GM18519 (cell line): ENCODE results near the gene FRMPD4.

Source experiments
- ATAC-seq: cut with Tn5 transposase; IDR thresholded peaks from one replicate; pipeline ENCODE4 v1.9.1; 2021; ENCODE audit warnings: mild to moderate bottlenecking, moderate library complexity; ENCODE audit not compliant: unreplicated experiment, low FRiP score

Gene FRMPD4

GRCh38 chrX:12210196-12210815 is 72.0 kb downstream of the FRMPD4 start:
- ATAC-seq: no peak

GRCh38 chrX:12210971-12211370 is 72.7 kb downstream of the FRMPD4 start:
- ATAC-seq: no peak

GRCh38 chrX:12223650-12224049 is 85.4 kb downstream of the FRMPD4 start:
- ATAC-seq: no peak

GRCh38 chrX:12225107-12225506 is 86.8 kb downstream of the FRMPD4 start:
- no peak for ATAC-seq

- ATAC-seq: no peak
These were observed 89.3 kb downstream of the FRMPD4 start for GRCh38 chrX:12227412-12228041.

- ATAC-seq: no peak
These were observed 90.6 kb downstream of the FRMPD4 start for GRCh38 chrX:12228862-12229261.

GRCh38 chrX:12229986-12230385 is 91.7 kb downstream of the FRMPD4 start:
- no peak for ATAC-seq

- ATAC-seq: no peak
These were observed 96.5 kb downstream of the FRMPD4 start for GRCh38 chrX:12234534-12235329.

GRCh38 chrX:12236156-12236555 is 97.9 kb downstream of the FRMPD4 start:
- ATAC-seq: no peak

- ATAC-seq: no peak
These were observed 98.9 kb downstream of the FRMPD4 start for GRCh38 chrX:12237131-12237530.

- no peak for ATAC-seq
These were observed 99.5 kb downstream of the FRMPD4 start for GRCh38 chrX:12237771-12238170.

GRCh38 chrX:12239356-12240082 is 101.2 kb downstream of the FRMPD4 start:
- no peak for ATAC-seq

- no peak for ATAC-seq
These were observed 102.2 kb downstream of the FRMPD4 start for GRCh38 chrX:12240491-12240890.

GRCh38 chrX:12241026-12241425 is 102.8 kb downstream of the FRMPD4 start:
- no peak for ATAC-seq

- ATAC-seq: no peak
These were observed 107.7 kb downstream of the FRMPD4 start for GRCh38 chrX:12245650-12246645.

GRCh38 chrX:12249997-12250396 is 111.7 kb downstream of the FRMPD4 start:
- ATAC-seq: no peak

GRCh38 chrX:12263211-12263610 is 124.9 kb downstream of the FRMPD4 start:
- ATAC-seq: no peak

- ATAC-seq: no peak
These were observed 131.2 kb downstream of the FRMPD4 start for GRCh38 chrX:12269484-12269883.

- ATAC-seq: no peak
These were observed 139.9 kb downstream of the FRMPD4 start for GRCh38 chrX:12278151-12278550.

- no peak for ATAC-seq
These were observed 144.7 kb downstream of the FRMPD4 start for GRCh38 chrX:12282991-12283390.
